ENCODE measurements around the gene DHRSX. TPM values are rescaled to one million over a fixed set of nuclear protein-coding genes. Genes with fewer than 3 reads are reported as not detected.

DHRSX gene
- total and polyA plus RNA-seq, 2 donors (not counting 3 experiments of a cell fraction or from before 2014, with no cell fraction given), result 27.1 to 37.7 TPM

DNA sequence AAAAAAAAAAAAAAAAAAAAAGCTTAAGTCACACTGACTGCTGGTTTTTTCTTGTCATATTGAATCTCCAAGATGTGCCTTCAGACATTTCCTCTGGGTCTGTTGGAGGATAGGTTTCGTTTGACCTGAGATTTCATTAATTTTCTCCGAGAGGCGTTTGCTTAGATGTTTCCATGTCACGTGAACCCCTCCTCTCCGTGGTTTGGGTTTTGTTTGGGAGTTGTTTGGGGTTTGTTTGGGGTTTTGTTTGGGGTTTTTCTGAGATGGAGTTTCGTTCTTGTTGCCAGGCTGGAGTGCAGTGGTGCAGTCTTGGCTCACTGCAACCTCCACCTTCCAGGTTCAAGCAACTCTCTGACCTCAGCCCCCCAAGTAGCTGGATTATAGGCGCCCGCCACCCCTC, 40.8 kb upstream of the DHRSX start:
- no peaks in the 10 kb centered on the region for H4K20me1 ChIP-seq (replicated peaks; ENCODE audit: control insufficient read depth, extremely low read depth, insufficient read depth, low read length)
- no peak overlapping the region for H3K4me3 ChIP-seq (replicated peaks in 1 of 3; ENCODE audit: insufficient read depth in 1 of 3, low read depth in 1 of 3, low read length in 3 of 3)
- intact Hi-C loops (cut with micrococcal nuclease) (no loop called here), dilution Hi-C loops (cut with MboI; ENCODE audit: extremely low pct_ligation_motif_present, low sequenced_read_pairs) (no loop called here)
- H2AFZ ChIP-seq (ENCODE audit: low read depth, low read length), result no peak overlapping the region
- DNase-seq (ENCODE audit: low read depth, low spot score) (no peak), FAIRE-seq (no peak)
- TF ChIP-seq JUN (IDR thresholded peaks at IDR 0.05; ENCODE audit: borderline replicate concordance, insufficient read depth, insufficient read length, low read depth), result no peak
- H3K9me1 ChIP-seq (replicated peaks; ENCODE audit: control insufficient read depth, extremely low read depth, insufficient read depth, low read length), result no peaks in the 10 kb centered on the region
- no peak overlapping the region for H3K9ac ChIP-seq (replicated peaks; ENCODE audit: extremely low read depth, insufficient read depth, low read length)
- no peaks in the 10 kb centered on the region for H3K9me3 ChIP-seq (replicated peaks; ENCODE audit: control insufficient read depth, insufficient read depth, low read length)
- no peak overlapping the region for H3K27ac ChIP-seq (ENCODE audit: insufficient read depth, low read depth, low read length)
- no peaks in the 10 kb centered on the region for H3K4me1 ChIP-seq (ENCODE audit: control insufficient read depth, extremely low read depth, insufficient read depth, low read length)
- ChIA-PET CTCF (no interaction called here), POLR2A (no interaction called here)
- no peaks in the 10 kb centered on the region for H3K36me3 ChIP-seq (ENCODE audit: control insufficient read depth in 2 of 2, extremely low read depth in 1 of 2, insufficient read depth in 2 of 2, low read length in 2 of 2)
- no peaks in the 10 kb centered on the region for H3K27me3 ChIP-seq (ENCODE audit: control insufficient read depth in 2 of 2, insufficient read depth in 2 of 2, low read length in 2 of 2)
- no TSS peak for BruUV-seq (replicated peaks)
- no peak overlapping the region for H3K4me2 ChIP-seq (ENCODE audit: insufficient read depth, low read length)
- H3K79me2 ChIP-seq (ENCODE audit: control insufficient read depth, insufficient read depth, low read length), result no peaks in the 10 kb centered on the region

DNA sequence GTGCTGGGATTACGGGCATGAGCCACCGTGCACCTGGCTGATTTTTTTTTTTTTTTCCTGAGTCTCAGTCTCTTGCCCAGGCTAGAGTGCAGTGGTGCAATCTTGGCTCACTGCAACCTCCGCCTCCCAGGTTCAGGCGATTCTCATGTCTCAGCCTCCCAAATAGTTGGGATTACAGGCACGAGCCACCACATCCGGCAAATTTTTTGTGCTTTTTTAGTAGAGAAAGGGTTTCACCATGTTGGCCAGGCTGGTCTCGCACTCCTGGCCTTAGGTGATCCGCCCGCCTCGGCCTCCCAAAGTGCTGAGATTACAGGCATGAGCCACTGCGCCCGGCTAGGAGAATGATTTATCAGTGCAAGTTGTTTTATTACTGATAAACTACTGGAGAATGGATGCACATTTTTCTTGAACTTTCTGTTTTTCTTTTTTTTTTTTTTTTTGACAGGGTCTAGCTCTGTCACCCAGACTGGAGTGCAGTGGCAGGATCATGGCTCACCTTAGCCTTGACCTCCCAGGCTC, 39.7 kb upstream of the DHRSX start:
- TF ChIP-seq JUN (IDR thresholded peaks at IDR 0.05; ENCODE audit: borderline replicate concordance, insufficient read depth, insufficient read length, low read depth) (no peak), FOS (IDR thresholded peaks at IDR 0.05; ENCODE audit: borderline replicate concordance, insufficient read depth, low read length) (no peak), EZH2 (IDR thresholded peaks at IDR 0.05; ENCODE audit: borderline replicate concordance, low read depth, low read length, severe bottlenecking) (no peak), GATA2 (IDR thresholded peaks at IDR 0.05; ENCODE audit: insufficient read depth, insufficient read length, low read depth, low read length) (no peak), POLR2A (IDR thresholded peaks at IDR 0.05; ENCODE audit: low read depth, low read length) (no peak), POLR2AphosphoS5 (IDR thresholded peaks at IDR 0.05; ENCODE audit: insufficient read depth, low read depth, low read length) (no peak), MYC (IDR thresholded peaks at IDR 0.05; ENCODE audit: low read depth, low read length) (no peak)
- TF ChIP-seq, protein P1, sequence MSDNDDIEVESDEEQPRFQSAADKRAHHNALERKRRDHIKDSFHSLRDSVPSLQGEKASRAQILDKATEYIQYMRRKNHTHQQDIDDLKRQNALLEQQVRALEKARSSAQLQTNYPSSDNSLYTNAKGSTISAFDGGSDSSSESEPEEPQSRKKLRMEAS (IDR thresholded peaks at IDR 0.05; ENCODE audit: insufficient read depth, insufficient read length), result no peak
- TF ChIP-seq, protein P2, sequence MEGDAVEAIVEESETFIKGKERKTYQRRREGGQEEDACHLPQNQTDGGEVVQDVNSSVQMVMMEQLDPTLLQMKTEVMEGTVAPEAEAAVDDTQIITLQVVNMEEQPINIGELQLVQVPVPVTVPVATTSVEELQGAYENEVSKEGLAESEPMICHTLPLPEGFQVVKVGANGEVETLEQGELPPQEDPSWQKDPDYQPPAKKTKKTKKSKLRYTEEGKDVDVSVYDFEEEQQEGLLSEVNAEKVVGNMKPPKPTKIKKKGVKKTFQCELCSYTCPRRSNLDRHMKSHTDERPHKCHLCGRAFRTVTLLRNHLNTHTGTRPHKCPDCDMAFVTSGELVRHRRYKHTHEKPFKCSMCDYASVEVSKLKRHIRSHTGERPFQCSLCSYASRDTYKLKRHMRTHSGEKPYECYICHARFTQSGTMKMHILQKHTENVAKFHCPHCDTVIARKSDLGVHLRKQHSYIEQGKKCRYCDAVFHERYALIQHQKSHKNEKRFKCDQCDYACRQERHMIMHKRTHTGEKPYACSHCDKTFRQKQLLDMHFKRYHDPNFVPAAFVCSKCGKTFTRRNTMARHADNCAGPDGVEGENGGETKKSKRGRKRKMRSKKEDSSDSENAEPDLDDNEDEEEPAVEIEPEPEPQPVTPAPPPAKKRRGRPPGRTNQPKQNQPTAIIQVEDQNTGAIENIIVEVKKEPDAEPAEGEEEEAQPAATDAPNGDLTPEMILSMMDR (IDR thresholded peaks at IDR 0.05; ENCODE audit: extremely low read depth in 1 of 2, insufficient read depth in 1 of 2, low read depth in 1 of 2, low read length in 2 of 2), result no peak
- no peak overlapping the region for H2AFZ ChIP-seq (ENCODE audit: low read depth, low read length)
- dilution Hi-C loops (cut with MboI; ENCODE audit: extremely low pct_ligation_motif_present, low sequenced_read_pairs), result no loop called here
- FAIRE-seq (no peak), DNase-seq (ENCODE audit: low read depth, low spot score) (no peak)
- no peaks in the 10 kb centered on the region for H3K27me3 ChIP-seq (ENCODE audit: control insufficient read depth in 2 of 2, insufficient read depth in 2 of 2, low read length in 2 of 2)
- BruUV-seq (replicated peaks), result no TSS peak
- no peaks in the 10 kb centered on the region for H3K4me1 ChIP-seq (ENCODE audit: control insufficient read depth, extremely low read depth, insufficient read depth, low read length)
- no peaks in the 10 kb centered on the region for H4K20me1 ChIP-seq (replicated peaks; ENCODE audit: control insufficient read depth, extremely low read depth, insufficient read depth, low read length)
- ChIA-PET CTCF (no interaction called here), POLR2A (no interaction called here)
- H3K79me2 ChIP-seq (ENCODE audit: control insufficient read depth, insufficient read depth, low read length), result no peaks in the 10 kb centered on the region
- H3K9me1 ChIP-seq (replicated peaks; ENCODE audit: control insufficient read depth, extremely low read depth, insufficient read depth, low read length), result no peaks in the 10 kb centered on the region
- intact Hi-C loops (cut with micrococcal nuclease), result no loop called here
- no peak overlapping the region for H3K4me3 ChIP-seq (replicated peaks in 1 of 3; ENCODE audit: insufficient read depth in 1 of 3, low read depth in 1 of 3, low read length in 3 of 3)
- no peaks in the 10 kb centered on the region for H3K36me3 ChIP-seq (ENCODE audit: control insufficient read depth in 2 of 2, extremely low read depth in 1 of 2, insufficient read depth in 2 of 2, low read length in 2 of 2)
- H3K9ac ChIP-seq (replicated peaks; ENCODE audit: extremely low read depth, insufficient read depth, low read length), result no peak overlapping the region
- no peaks in the 10 kb centered on the region for H3K9me3 ChIP-seq (replicated peaks; ENCODE audit: control insufficient read depth, insufficient read depth, low read length)
- no peak overlapping the region for H3K4me2 ChIP-seq (ENCODE audit: insufficient read depth, low read length)
- H3K27ac ChIP-seq (ENCODE audit: insufficient read depth, low read depth, low read length), result no peak overlapping the region

All from endothelial cell of umbilical vein (primary cell).